ENCODE measurements around the gene PTPRQ. TPM values are rescaled to one million over a fixed set of nuclear protein-coding genes. Genes with fewer than 3 reads are reported as not detected.

Gene PTPRQ
- polyA plus RNA-seq, 1 of the 3 experiments (the other 2 are of a cell fraction), result 0.46 TPM

DNA sequence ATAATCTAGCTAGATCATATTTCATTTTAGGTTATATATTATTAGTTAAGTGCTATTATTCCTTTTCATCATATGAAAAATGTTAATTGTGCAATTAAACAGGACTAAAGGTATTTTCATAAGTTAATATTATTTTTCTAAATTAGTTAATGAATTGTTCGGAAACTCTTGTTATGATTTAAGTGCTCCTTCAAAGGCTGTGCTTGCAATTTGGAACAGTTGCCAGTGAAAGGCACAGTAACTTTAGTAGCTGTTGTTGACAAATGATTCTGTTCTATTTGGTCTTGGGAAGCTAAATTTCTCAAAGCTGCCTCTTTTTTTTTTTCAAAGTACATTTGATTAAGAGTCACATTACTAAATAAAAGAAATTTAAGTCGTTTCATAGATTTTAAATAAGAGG, 40.7 kb downstream of the PTPRQ start:
- H3K9me3 ChIP-seq, result no peaks in the 10 kb centered on the region
- no peak overlapping the region for H3K4me3 ChIP-seq (ENCODE audit: low read depth in 2 of 2, low read length in 1 of 2)
- POLR2A ChIA-PET, result no interaction called here
- no peaks in the 10 kb centered on the region for H3F3A ChIP-seq (replicated peaks; ENCODE audit: insufficient read depth)
- no peaks in the 10 kb centered on the region for H3K9me2 ChIP-seq
- no peak overlapping the region for H3K27ac ChIP-seq (ENCODE audit: low read depth in 2 of 2, low read length in 1 of 2)
- H2AFZ ChIP-seq (ENCODE audit: low read depth), result no peak overlapping the region
- no peaks in the 10 kb centered on the region for H4K20me1 ChIP-seq (ENCODE audit: insufficient read depth)
- TF ChIP-seq YY1 (IDR thresholded peaks at IDR 0.05; ENCODE audit: low read depth) (no peak), FOXM1 (IDR thresholded peaks at IDR 0.05; ENCODE audit: low read depth) (no peak), ZBTB33 (IDR thresholded peaks at IDR 0.05; ENCODE audit: borderline replicate concordance, low read depth) (no peak), GATA2 (CRISPR knock-in tag; IDR thresholded peaks at IDR 0.05) (no peak), RCOR1 (IDR thresholded peaks at IDR 0.05; ENCODE audit: low read length) (no peak), RFX5 (IDR thresholded peaks at IDR 0.05; ENCODE audit: low read length) (no peak), USF1 (IDR thresholded peaks at IDR 0.05; ENCODE audit: borderline replicate concordance, low read depth) (no peak), SMC3 (IDR thresholded peaks at IDR 0.05; ENCODE audit: low read depth, low read length) (no peak)
- WGBS (ENCODE audit: low lambda C conversion rate), result 15% methylated on average over 2 of the region's 2 CpGs
- DNase-seq, result no peak
- H3K36me3 ChIP-seq (replicated peaks in 1 of 2; ENCODE audit: control insufficient read depth in 1 of 2, insufficient read depth in 2 of 2, low read length in 1 of 2), result no peaks in the 10 kb centered on the region
- no peaks in the 10 kb centered on the region for H3K27me3 ChIP-seq (ENCODE audit: insufficient read depth)
- H3K4me1 ChIP-seq (ENCODE audit: control insufficient read depth in 1 of 2, insufficient read depth in 2 of 2, low read depth in 1 of 2, low read length in 1 of 2), result no peaks in the 10 kb centered on the region
- H3K79me2 ChIP-seq (ENCODE audit: insufficient read depth), result no peaks in the 10 kb centered on the region
- H3K9ac ChIP-seq, result no peak overlapping the region
- CTCF ChIA-PET, result interaction anchor here (0.6 kb wide), 2 partner anchors 12 to 49 kb away, joined by 3 read pairs; no protein-coding TSS in a partner anchor
- H3K4me2 ChIP-seq, result no peak overlapping the region

DNA sequence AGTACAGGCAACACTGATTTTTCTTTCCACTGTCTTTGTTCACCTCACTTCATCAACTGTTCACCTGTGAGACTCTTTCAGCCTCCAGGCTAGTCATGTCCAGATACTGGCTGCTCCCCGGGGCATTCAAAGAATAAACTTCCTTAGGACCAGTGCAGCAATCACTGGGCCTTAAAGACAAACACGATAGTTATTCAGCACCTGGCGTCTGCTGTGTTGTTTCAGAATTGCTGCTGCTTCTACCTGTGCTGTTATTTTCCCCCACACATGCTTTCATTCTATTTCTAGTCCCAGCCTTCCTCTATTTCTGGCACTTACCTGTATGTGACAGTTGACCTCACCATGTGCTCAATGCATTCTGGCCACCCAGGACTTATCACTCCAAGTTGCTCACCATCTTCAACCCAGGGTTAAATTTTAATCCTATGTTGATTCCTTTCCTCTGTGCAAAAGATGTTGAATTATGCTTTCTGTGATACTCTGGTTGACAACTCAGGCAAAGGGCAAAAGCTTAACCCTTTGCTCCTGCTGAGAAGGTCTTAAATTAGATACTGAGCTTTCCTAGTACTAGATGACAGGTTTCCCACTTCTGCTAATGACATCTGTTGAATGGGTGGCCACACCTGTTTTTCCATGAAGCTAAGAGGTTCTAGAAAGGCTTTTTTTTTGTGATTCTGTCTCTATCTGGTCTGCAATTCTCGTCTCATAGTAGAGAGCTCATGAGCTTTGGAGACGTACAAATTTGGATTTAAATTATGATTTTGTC, 41.4 kb downstream of the PTPRQ start:
- Histone ChIP-seq H4K20me1 (ENCODE audit: insufficient read depth) (no peaks in the 10 kb centered on the region), H3K36me3 (replicated peaks in 1 of 2; ENCODE audit: control insufficient read depth in 1 of 2, insufficient read depth in 2 of 2, low read length in 1 of 2) (no peaks in the 10 kb centered on the region), H3K27me3 (ENCODE audit: insufficient read depth) (no peaks in the 10 kb centered on the region), H3F3A (replicated peaks; ENCODE audit: insufficient read depth) (no peaks in the 10 kb centered on the region), H3K9me2 (no peaks in the 10 kb centered on the region), H3K4me2 (no peak overlapping the region), H3K4me3 (ENCODE audit: low read depth in 2 of 2, low read length in 1 of 2) (no peak overlapping the region), H2AFZ (ENCODE audit: low read depth) (no peak overlapping the region), H3K9ac (no peak overlapping the region), H3K4me1 (ENCODE audit: control insufficient read depth in 1 of 2, insufficient read depth in 2 of 2, low read depth in 1 of 2, low read length in 1 of 2) (no peaks in the 10 kb centered on the region), H3K79me2 (ENCODE audit: insufficient read depth) (no peaks in the 10 kb centered on the region), H3K9me3 (no peaks in the 10 kb centered on the region), H3K27ac (ENCODE audit: low read depth in 2 of 2, low read length in 1 of 2) (no peak overlapping the region)
- TF ChIP-seq SMC3 (IDR thresholded peaks at IDR 0.05; ENCODE audit: low read depth, low read length) (no peak), RFX5 (IDR thresholded peaks at IDR 0.05; ENCODE audit: low read length) (no peak), NRF1 (IDR thresholded peaks at IDR 0.05; ENCODE audit: low read depth, low read length) (no peak), TEAD4 (IDR thresholded peaks at IDR 0.05; ENCODE audit: borderline replicate concordance, insufficient read depth) (no peak), POLR2AphosphoS5 (IDR thresholded peaks at IDR 0.05; ENCODE audit: low read depth, low read length) (no peak), ZBTB33 (IDR thresholded peaks at IDR 0.05; ENCODE audit: borderline replicate concordance, low read depth) (no peak), MXI1 (IDR thresholded peaks at IDR 0.05; ENCODE audit: low read depth, low read length) (no peak), IRF3 (IDR thresholded peaks at IDR 0.05; ENCODE audit: low read depth, low read length) (no peak), ELF1 (IDR thresholded peaks at IDR 0.05) (no peak)
- ChIA-PET CTCF (interaction anchor here (0.6 kb wide), 1 partner anchor 50 kb away, joined by 3 read pairs; no protein-coding TSS in a partner anchor), POLR2A (no interaction called here)
- DNase-seq, result no peak
- WGBS (ENCODE audit: low lambda C conversion rate), result 16% methylated on average over 5 of the region's 5 CpGs

Data from SK-N-SH (cell line).